ENCODE results near the gene AFAP1. TPM values are rescaled to one million over a fixed set of nuclear protein-coding genes. Genes with fewer than 3 reads are reported as not detected.

AFAP1 gene
- total and polyA plus RNA-seq, 8 donors, result 3.2 to 15.9 (median 6.3) TPM

GRCh38 chr4:7770224-7771050 is 169.2 kb downstream of the AFAP1 start:
- ATAC-seq (peak in 1 of 4 donors; percentile 37), DNase-seq (no peak), FAIRE-seq (no peak)
- no peaks in the 10 kb centered on the region for H3K9me3 ChIP-seq
- TF ChIP-seq CTCF (IDR thresholded peaks at IDR 0.05), result peak in 1 of 4 donors; percentile 6
- intact Hi-C loops (cut with DNase I), result no loop called here
- H3K4me3 ChIP-seq, result no peak overlapping the region
- H3K36me3 ChIP-seq, result peaks cover 0 to 12% (median 0%) of the 10 kb centered on the region in 3 donors
- no peaks in the 10 kb centered on the region for H3K27me3 ChIP-seq
- WGBS, 2 donors, result 82 to 94% methylated on average over 13 of the region's 13 CpGs
- H3K27ac ChIP-seq, result no peak overlapping the region
- no peaks in the 10 kb centered on the region for H3K4me1 ChIP-seq

- no peak overlapping the region for H3K27ac ChIP-seq
- TF ChIP-seq CTCF (IDR thresholded peaks at IDR 0.05), result no peak
- 88 to 90% methylated on average over 20 of the region's 20 CpGs for WGBS, 2 donors
- H3K36me3 ChIP-seq, result peaks cover 0 to 12% (median 0%) of the 10 kb centered on the region in 3 donors
- no peak for DNase-seq
- no peaks in the 10 kb centered on the region for H3K9me3 ChIP-seq
- no peak for FAIRE-seq
- no peaks in the 10 kb centered on the region for H3K4me1 ChIP-seq
- no peak overlapping the region for H3K4me3 ChIP-seq
- intact Hi-C loops (cut with DNase I), result no loop called here
- ATAC-seq, result no peak
- no peaks in the 10 kb centered on the region for H3K27me3 ChIP-seq
Observed at GRCh38 chr4:7769396-7770223, 170.1 kb downstream of the AFAP1 start.

GRCh38 chr4:7768736-7769135 is 170.9 kb downstream of the AFAP1 start:
- Histone ChIP-seq H3K27me3 (no peaks in the 10 kb centered on the region), H3K9me3 (no peaks in the 10 kb centered on the region), H3K4me1 (no peaks in the 10 kb centered on the region), H3K36me3 (peaks cover 0 to 12% (median 0%) of the 10 kb centered on the region in 3 donors), H3K4me3 (no peak overlapping the region), H3K27ac (no peak overlapping the region)
- DNase-seq, result no peak
- no peak for ATAC-seq
- no peak for FAIRE-seq
- 90 to 93% methylated on average over 16 of the region's 16 CpGs for WGBS, 2 donors
- no peak for TF ChIP-seq CTCF (IDR thresholded peaks at IDR 0.05)
- intact Hi-C loops (cut with DNase I), result no loop called here

- DNase-seq (no peak), FAIRE-seq (no peak), ATAC-seq (no peak)
- H3K4me1 ChIP-seq, result no peaks in the 10 kb centered on the region
- no peak overlapping the region for H3K4me3 ChIP-seq
- intact Hi-C loops (cut with DNase I), result no loop called here
- no peak for TF ChIP-seq CTCF (IDR thresholded peaks at IDR 0.05)
- no peaks in the 10 kb centered on the region for H3K27me3 ChIP-seq
- H3K9me3 ChIP-seq, result no peaks in the 10 kb centered on the region
- H3K36me3 ChIP-seq, result peaks cover 0 to 9% (median 0%) of the 10 kb centered on the region in 3 donors
- no peak overlapping the region for H3K27ac ChIP-seq
- 89 to 94% methylated on average over 13 of the region's 13 CpGs for WGBS, 2 donors
Observed at GRCh38 chr4:7767966-7768365, 171.7 kb downstream of the AFAP1 start.
